Fibroblast of the conjunctiva (primary cell): ENCODE data around the gene GOLT1B.
"Not testable (repeated sequence)": the region's sequence is repeated elsewhere in the genome, so short reads cannot be mapped to it uniquely, and the experiment has no call there.

Experiments used
- DNase-seq: peaks from one replicate; pipeline ENCODE4 v3.0.0-alpha.2; 2010; ENCODE audit warnings: low read depth

GOLT1B gene, protein sequence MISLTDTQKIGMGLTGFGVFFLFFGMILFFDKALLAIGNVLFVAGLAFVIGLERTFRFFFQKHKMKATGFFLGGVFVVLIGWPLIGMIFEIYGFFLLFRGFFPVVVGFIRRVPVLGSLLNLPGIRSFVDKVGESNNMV

DNA sequence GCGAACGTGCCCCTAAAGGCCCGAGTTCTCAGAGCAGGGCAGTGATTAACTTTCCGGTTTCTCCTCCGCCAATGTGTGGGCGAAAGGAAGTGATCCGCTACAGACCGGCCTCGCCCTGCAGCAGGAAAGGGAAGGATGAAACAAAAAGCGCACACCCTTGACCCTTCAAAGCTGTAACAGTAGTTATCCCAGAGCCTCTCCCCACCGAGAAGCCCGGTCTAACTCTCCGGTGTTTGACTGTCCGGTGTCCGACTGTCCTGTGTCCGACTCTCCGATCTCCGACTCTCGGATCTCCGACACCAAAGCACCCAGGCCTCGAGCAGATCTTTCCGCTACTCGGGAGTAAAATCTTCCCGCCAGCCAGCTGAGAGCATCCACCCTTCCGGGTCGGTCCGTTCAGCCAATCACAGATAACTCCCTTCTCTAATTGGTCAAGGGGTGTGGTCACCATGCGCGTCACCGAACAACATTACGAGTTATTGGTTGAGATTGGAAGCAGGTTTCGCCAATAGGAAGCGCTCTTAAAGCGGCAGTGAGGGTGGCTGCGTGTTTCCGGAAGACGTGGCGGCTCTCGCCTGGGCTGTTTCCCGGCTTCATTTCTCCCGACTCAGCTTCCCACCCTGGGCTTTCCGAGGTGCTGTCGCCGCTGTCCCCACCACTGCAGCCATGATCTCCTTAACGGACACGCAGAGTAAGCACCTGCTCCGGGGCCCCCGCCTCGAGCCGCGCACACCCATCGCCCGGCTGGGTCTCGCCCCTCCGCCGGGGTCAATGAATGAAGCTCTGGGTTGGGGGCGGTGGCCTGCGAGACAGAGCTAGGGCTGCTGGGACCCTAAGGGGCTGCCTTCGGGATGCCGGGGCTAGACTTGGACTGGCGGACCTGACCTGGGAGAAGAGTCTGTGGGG is at the start of gene GOLT1B, which contains the start of gene RECQL:
TSS of gene GOLT1B (plus strand) at position 532 of the 906 bp plus-strand sequence. CDS start at position 667, 135 bp downstream.
TSS of gene RECQL (minus strand) at position 378 of the 906 bp plus-strand sequence. CDS start 2,065 bp downstream, outside the sequence.
- peak; percentile 96 for DNase-seq

DNA sequence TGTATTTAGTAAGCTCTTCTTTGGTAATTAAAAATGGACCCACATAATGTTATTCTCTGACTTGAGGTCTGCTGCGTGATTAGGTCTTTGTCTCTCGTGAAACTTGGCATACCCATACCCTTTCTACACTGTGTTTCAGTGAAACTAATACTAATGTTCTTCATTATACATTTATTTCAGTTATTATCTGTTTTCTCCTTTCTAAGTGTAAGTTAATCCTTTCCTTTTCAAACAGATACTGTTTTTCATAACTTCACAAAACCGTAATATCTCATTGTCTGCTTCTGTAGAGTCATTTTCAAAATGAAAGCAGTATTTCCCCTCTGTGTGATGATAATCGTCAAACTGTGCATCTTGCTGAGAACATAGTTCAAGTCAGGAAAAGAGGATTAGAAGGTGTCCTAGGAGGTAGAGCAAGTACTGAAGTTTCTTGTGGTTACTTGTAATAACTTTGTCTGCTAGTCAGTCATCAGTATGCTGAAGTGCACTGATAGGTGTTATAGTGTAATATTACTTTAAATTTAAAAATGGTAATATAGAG is 48.2 kb upstream of the GOLT1B start:
- DNase-seq: no peak

- DNase-seq: no peak
These were observed 45.3 kb upstream of the GOLT1B start for GRCh38 chr12:21456291-21456780.

- no peak for DNase-seq
These were observed 42.1 kb upstream of the GOLT1B start for GRCh38 chr12:21459474-21459873.

- not testable (repeated sequence) for DNase-seq
These were observed 34.3 kb upstream of the GOLT1B start for GRCh38 chr12:21467334-21467733.

DNA sequence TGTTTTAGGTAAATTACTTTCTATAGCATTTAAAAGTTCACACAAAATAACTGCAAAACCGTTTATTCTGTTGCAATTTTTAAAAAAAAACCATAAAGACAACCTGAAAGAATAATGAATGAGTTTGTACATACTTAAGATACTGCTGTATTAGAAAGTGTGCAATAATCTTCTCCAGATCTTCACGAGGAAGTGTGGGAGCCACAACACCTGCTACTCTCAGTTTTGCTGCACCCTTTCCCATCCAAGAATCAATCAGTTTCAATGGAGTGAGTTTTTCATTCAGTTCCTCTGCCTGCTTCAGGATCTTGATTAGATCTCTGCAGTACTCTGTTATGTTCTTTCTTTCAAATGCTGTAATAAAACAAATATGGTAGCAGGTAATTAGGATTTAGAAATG is 30.3 kb upstream of the GOLT1B start:
- no peak for DNase-seq

GRCh38 chr12:21472197-21472823 is 29.3 kb upstream of the GOLT1B start:
- no peak for DNase-seq

- DNase-seq: no peak
These were observed 26.0 kb upstream of the GOLT1B start for GRCh38 chr12:21475552-21475951.

- DNase-seq: peak; percentile 26
These were observed 24.6 kb upstream of the GOLT1B start for GRCh38 chr12:21476949-21477348.

DNA sequence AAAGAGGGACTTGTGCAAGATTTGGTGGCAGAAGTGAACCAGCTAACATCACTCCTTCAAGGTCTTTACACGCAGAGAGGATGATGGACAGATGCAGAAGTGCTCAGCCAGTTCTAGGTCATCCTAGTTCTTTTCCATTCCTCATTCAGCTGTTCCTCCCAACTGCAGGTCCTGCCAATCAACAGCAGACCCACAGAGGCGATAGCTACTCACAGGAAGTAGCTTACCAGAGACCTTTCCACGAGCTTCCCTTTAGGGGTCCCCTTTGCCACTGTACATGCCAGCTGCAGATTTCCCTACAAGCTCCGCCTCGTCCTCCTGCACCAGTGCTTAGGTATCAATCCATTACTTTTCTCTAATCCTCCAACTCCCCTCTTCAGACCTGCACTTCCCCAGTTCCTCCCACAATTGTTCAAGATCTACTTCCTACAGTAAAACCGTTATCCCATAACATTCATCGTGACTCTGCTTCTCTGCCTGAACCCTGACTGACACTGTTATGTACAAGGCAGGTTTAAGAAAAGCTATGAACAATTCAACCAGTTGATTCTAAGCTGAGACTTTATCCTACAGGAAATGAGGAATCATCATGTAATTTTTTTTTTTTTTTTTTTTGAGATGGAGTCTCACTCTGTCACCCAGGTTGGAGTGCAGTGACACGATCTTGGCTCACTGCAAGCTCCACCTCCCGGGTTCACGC is 22.7 kb upstream of the GOLT1B start:
- DNase-seq: no peak

GRCh38 chr12:21483531-21483930 is 18.1 kb upstream of the GOLT1B start:
- DNase-seq: no peak

GRCh38 chr12:21485998-21486397 is 15.6 kb upstream of the GOLT1B start:
- no peak for DNase-seq

GRCh38 chr12:21499765-21500164 is 1.8 kb upstream of the GOLT1B start:
- DNase-seq: no peak

- no peak for DNase-seq
These were observed 767 bp upstream of the GOLT1B start for GRCh38 chr12:21500786-21501257.

- DNase-seq: no peak
These were observed 541 bp downstream of the GOLT1B start for GRCh38 chr12:21502164-21502496.

GRCh38 chr12:21502872-21503271 is 1.3 kb downstream of the GOLT1B start:
- DNase-seq: no peak

- DNase-seq: no peak
These were observed 4.3 kb downstream of the GOLT1B start for GRCh38 chr12:21505888-21506287.

- no peak for DNase-seq
These were observed 6.3 kb downstream of the GOLT1B start for GRCh38 chr12:21507849-21508248.

GRCh38 chr12:21509768-21510167 is 8.2 kb downstream of the GOLT1B start:
- no peak for DNase-seq

- DNase-seq: no peak
These were observed 14.7 kb downstream of the GOLT1B start for GRCh38 chr12:21516281-21516680.

DNA sequence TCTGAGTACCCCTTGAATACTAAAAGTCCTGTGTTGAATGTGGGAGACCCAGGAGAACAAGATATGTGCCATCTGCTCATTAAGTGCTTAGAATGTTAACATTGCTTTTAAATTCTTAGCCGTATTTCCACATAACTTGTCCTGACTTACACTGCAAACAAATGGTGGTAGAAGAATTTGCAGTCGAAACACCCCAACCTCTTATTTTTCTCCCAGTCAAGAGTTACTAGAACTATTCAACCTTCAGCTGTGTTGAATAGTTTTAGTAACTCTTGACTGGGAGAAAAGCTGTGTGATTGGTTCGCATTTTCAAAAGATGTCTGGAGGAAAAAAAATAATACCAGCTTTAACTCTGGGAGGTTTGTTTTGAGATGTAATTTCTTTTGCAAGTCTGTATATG is 16.9 kb downstream of the GOLT1B start:
- no peak for DNase-seq

GRCh38 chr12:21521541-21521940 is 20.0 kb downstream of the GOLT1B start:
- no peak for DNase-seq
